GM12873 (cell line): ENCODE data around the gene SDK1.

Experiments
- TF ChIP-seq, protein P1 (sequence below): IDR thresholded peaks from 2 replicates; pipeline ENCODE4 v1.5.1; 2012; ENCODE audit warnings: low read depth, mild to moderate bottlenecking, moderate library complexity, low read length, control low read depth; ENCODE audit not compliant: insufficient read depth; ENCODE audit errors: missing control alignments

The SDK1 gene

DNA sequence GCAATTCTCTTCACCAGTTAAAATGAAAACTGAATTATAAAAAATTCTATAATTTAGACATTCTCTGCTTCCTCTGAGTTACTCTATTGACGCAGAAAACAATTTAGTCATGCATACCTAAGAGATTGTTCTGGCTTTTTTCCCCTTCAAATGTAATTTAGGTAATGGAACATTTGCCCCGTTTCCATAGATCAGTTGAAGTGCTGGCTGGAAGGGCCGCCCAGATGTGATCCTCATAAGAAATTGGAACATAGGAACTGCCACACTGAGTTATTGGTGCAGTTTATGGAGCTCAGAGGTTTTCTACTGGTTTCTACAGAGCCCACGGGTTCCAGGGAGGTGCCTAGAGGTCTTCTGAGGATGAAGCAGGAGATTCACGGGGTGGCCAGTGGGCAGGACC is 581.7 kb downstream of the SDK1 start:
- TF ChIP-seq, protein P1, sequence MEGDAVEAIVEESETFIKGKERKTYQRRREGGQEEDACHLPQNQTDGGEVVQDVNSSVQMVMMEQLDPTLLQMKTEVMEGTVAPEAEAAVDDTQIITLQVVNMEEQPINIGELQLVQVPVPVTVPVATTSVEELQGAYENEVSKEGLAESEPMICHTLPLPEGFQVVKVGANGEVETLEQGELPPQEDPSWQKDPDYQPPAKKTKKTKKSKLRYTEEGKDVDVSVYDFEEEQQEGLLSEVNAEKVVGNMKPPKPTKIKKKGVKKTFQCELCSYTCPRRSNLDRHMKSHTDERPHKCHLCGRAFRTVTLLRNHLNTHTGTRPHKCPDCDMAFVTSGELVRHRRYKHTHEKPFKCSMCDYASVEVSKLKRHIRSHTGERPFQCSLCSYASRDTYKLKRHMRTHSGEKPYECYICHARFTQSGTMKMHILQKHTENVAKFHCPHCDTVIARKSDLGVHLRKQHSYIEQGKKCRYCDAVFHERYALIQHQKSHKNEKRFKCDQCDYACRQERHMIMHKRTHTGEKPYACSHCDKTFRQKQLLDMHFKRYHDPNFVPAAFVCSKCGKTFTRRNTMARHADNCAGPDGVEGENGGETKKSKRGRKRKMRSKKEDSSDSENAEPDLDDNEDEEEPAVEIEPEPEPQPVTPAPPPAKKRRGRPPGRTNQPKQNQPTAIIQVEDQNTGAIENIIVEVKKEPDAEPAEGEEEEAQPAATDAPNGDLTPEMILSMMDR = no peak

DNA sequence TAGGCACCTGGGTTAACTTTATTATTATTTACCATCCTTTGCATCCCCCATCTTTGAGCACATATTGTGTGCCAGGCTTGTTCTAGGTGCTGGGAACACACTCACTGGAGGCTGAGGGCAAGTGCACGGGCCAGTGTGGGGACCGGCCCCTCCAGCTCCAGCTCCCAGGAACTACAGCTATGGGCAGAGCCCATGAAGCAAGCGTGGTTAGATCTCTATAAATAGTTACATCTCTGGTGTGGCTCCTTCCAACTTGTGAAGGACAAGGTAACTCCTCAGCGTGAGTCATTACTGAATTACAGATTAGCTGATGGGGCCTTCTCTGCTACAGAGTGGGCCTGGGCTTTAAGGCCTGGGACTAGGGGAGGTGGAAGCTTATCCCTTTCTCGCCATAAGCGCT is 583.5 kb downstream of the SDK1 start:
- TF ChIP-seq, protein P1 = no peak

DNA sequence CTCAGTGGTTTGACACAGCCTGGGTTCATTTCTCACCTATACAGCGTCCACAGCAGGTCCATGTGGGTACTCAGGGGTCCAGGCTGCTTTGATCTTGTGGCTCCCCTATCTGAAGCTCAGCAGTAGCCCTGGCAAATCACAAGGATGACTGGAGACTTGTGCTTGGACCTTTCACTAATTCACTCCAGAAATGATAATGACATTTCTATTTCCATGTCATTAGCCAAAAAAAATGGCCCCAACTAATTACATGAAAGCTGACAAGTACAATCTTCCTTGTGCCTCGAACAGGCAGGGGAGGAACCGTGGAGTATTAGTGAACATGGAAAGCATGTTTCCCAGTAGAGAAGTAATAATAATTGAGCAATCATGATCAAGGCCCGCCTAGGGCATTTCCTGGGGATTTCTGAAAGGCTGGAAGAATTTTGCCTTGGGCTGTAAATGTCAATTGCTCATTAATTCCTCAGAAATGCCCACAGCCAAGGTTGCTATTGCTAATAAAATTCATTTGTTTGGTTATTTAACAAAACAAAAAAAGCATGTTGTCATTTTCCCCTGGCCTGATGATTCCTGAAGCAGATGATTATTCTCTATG is 586.1 kb downstream of the SDK1 start:
- TF ChIP-seq, protein P1 = no peak

DNA sequence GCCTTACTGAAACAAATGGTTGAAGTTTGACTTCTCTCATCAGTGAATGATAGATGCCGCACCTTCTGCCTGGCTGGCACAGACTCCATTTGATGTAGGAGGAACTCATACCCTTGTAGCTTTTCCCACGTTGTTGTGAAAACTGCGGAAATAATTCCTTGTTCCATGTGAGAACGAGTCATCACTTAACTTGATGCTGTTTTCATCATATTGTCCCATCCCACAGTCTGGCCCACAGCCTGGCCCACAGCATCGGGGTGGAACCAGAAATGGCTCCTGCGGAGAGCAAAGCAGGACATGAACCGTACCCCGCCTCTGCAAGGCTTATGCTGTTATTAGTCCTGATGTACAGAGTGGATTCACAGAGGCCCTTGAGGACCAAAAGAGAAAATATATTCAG is 587.0 kb downstream of the SDK1 start:
- TF ChIP-seq, protein P1 = no peak

DNA sequence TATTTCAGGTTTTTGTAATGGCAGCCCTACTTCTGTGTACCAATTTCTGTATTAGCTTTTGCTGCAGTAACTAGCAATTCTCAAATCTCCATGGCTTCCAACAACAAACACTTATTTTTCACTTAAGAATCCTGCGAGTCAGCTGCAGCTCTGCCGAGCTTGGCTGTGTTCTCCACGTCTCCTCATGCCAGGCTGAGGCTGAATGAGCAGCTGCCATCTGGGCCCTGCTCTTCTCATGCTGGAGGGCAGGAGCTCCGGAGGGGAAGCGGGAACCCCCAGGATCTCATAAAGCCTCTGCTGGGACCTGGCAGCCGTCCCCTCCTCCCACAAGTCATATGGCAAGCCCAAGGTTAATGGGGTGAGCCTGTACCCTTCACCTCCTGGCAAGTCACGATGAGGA is 591.1 kb downstream of the SDK1 start:
- TF ChIP-seq, protein P1 = no peak

DNA sequence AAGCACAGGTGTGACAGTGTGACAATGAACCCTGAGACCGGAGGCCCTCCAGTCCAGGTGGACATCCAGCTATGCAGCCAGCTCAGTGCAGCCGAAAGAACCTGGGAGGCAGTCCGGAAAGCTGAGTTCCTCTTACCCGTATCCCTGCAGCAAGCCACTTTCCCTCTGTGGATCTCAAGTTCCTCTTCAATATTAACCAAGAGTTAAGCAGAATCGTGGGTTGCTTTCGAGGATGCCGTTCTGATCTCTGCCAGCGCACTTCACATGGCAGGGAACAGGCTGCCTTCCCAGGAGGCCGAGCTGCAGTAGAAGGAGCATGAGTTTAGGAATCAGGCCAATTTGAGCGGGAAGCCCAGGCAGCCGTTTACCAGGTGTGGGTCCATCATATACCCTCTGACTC is 591.6 kb downstream of the SDK1 start:
- TF ChIP-seq, protein P1 = no peak

DNA sequence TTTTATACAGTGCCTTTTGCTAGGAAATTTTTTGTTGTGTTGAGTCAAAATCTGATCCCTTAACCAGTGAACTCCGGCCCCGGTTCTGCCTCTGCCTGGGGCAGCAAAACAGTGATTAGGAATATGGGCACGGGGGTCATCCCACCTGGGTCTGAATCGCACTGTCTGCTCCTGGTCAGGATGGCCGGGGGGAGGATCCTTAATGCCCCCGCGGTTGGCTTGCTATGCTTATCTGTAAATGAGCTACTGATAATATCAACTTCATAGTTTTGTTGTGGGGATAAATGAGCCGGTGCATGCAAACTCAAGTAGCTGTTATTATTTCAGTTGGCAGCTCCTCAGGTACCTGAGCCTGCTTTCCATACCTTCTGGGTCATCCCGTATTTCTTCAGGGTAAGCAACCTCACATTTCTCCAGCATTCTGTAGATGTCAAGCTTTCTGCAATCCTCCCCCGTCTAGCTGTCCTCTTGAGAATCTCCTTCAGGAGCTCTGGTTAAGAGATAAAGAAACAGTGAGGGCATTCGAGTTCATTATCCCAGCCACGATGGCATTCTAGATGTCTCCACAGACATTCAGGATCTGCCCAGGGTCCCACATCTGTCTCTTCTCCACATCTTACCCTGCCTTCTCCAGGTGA is 592.2 kb downstream of the SDK1 start:
- TF ChIP-seq, protein P1 = no peak

DNA sequence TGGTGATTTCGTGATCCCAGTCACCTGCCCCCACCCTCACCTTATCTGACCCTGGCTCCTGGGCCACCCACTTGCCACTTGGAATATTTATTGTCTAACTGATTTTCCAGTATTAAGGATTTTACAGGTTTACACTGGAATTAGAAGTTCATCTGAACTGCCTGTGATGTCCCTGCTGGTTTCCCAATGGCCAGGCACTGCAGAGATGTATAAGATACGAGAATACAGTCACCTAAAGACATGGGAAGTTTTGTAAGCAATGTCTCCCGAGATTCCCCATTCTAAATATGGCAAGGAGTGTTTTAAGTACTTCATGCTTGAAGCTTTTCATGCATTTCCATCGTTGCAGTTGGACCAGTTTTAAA is 592.7 kb downstream of the SDK1 start:
- TF ChIP-seq, protein P1 = no peak
